ENCODE data around the gene LAT.
"Not testable (repeated sequence)": the region's sequence is repeated elsewhere in the genome, so short reads cannot be mapped to it uniquely, and the experiment has no call there.

The LAT gene

DNA sequence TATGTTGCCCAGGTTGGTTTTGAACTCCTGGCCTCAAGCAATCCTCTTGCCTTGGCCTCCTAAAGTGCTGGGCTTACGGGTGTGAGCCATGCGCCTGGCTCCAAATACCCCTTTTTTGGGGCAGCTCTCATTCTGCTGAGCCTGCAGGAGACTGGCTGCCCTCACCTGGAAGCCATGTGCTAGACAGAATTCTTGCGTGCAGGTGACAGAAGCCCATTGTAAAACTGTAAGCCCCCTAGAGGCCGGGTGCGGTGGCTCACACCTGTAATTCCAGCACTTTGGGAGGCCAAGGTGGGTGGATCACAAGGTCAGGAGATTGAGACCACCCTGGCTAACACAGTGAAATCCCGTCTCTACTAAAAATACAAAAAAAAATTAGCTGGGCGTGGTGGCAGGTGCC lies 4.5 kb upstream of the LAT start:
- DNase-seq, result not testable (repeated sequence)

GRCh38 chr16:28980929-28981328 lies 3.9 kb upstream of the LAT start:
- no peak for DNase-seq

- DNase-seq, result no peak
Measured at GRCh38 chr16:28981517-28981916, 3.3 kb upstream of the LAT start.

DNA sequence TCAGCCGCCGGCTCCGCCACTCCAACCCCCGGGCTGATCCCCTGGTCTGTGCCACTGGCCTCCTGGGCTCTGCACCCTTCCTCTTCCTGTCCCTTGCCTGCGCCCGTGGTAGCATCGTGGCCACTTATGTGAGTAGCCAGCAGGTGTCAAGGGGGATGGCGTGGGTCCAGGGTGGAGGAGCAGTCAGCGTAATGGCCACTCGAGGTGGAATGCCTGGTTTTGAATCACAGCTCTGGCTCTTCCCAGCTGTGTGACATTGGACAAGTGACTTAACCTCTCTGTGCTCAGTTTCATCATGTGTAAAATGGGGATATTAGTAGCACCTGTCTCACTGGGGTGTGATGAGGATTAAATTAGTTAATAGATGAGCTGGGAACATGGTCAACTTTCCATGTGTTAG lies 2.4 kb upstream of the LAT start:
- DNase-seq, result no peak

GRCh38 chr16:28982949-28983348 lies 1.9 kb upstream of the LAT start:
- DNase-seq, result no peak

- no peak for DNase-seq
Measured at GRCh38 chr16:28983644-28984043, 1.2 kb upstream of the LAT start.

- no peak for DNase-seq
Measured at GRCh38 chr16:28984091-28984490, 761 bp upstream of the LAT start.

GRCh38 chr16:28985211-28986041 lies 574 bp downstream of the LAT start:
- no peak for DNase-seq

- DNase-seq, result no peak
Measured at GRCh38 chr16:28986046-28986445, 1.2 kb downstream of the LAT start.

GRCh38 chr16:28986492-28986891 lies 1.6 kb downstream of the LAT start:
- DNase-seq, result no peak

DNA sequence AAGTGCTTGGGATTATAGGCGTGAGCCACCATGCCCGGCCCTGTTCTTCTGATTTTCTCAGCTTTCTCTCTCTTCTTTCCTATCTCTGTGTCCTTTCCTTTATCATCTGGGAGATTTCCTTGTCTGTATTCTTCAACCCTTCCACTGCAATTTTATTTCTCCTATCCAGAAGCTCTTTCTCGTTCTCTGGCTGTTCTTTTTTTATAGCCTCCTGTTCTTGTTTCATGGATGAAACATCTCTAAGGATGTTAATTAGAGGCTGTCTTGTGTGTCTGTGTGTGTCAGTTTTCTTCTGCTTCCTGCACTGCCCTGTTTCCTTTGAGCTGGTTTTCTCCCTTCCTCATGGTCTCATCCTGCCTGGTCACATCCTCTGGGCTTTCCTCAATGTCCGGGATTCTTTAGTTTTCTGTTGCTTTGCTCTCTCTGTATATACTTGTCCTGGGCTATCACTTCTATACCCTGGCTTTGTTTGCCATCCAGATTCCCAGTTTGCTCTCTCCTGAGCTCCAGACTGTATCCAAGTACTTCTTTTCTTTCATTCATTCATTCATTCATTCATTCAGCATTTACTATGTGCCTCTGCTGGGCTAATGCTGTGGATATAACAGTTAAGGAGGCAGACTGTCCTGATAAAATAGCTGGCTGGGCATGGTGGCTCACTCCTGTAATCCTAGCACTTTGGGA lies 2.5 kb downstream of the LAT start:
- DNase-seq, result no peak

- no peak for DNase-seq
Measured at GRCh38 chr16:28989363-28989762, 4.5 kb downstream of the LAT start.

DNA sequence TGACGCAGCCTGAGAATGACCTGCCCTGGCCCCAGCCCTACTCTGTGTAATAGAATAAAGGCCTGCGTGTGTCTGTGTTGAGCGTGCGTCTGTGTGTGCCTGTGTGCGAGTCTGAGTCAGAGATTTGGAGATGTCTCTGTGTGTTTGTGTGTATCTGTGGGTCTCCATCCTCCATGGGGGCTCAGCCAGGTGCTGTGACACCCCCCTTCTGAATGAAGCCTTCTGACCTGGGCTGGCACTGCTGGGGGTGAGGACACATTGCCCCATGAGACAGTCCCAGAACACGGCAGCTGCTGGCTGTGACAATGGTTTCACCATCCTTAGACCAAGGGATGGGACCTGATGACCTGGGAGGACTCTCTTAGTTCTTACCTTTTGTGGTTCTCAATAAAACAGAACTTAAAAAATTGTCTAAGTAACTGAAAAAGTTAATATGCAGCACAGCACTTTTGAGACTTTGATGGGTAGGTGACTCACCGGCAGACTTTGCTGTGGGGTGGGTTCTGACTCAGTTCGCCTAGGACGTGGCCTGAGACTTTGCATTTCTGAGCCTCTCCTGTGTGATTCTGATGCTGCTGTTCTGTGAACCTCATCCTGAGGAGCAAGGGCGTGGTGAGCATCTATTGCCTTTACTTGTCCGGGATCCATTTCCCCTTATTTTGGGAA lies 5.7 kb downstream of the LAT start:
- no peak for DNase-seq

DNA sequence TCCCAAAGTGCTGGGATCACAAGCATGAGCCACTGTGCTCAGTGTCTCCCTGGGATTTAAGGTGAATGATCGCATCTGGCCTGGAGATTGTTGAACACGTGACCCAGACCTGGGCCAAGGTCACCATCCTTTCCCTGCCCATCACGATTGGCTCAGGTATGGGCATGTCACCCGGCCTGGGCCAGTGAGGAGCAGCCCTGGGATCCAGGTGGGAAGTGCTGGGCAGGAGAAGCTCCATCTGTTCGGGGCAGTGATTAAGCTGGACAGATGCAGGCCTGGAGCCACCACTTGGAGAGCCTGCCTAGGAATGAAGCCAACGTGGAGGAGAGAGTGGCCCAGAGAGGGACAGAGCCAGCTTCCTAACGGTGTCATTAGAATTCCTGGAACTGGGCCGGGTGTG lies 6.8 kb downstream of the LAT start:
- DNase-seq, result no peak

DNA sequence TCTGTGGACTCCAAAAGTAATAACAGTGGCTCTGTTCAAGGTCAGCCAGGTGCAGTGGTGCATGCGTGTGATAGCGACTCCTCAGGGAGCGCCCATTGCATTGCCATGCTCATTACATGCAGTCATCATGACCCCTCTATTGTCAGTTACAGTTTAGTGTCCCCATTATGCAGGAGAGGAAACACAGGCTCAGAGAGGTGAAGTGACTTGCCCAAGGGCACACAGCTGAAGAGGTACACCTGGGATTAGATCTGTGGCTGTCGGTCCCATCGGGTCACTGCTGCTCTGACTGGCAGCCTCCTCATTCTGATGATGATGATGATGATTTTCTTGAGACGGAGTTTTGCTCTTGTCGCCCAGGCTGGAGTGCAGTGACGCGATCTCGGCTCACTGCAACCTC lies 7.6 kb downstream of the LAT start:
- DNase-seq, result no peak

DNA sequence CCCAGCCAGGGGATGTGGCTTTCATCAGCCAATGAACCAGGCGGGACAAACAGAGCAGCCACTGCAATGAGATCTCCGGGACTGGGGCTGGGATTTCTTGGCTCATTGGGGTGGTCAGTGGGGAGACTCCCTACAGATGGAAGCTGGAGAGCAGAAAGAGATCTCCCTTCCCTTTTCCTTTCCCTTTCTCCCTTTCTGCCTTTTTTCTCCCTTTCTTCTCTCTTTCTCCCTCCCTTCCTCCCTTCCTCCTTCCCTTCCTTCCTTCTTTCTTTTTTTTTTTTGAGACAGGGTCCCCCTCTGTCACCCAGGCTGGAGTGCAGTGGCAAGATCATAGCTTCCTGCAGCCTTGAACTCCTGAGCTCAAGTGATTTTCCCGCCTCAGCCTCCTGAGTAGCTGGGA lies 14.0 kb downstream of the LAT start:
- DNase-seq, result no peak

DNA sequence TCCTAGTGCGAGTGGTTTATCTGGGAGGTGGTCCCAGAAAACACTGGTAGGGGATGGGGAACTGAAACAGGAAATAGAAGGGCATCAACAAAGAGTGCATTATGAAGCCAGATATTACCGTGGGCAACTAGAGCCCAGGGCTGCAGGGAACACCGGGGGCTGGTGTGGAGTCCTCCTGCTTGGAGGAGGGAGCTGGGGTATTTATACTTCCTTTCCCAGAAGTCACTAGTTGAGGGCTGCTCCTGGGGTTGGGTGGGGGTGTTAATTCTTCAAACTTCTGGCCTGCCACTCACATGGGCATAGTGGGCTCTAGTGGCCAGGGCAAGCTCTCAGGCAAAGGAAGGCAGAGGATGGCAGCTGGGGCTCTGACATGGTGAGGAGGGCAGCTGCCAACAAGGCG lies 14.7 kb downstream of the LAT start:
- DNase-seq, result no peak

DNA sequence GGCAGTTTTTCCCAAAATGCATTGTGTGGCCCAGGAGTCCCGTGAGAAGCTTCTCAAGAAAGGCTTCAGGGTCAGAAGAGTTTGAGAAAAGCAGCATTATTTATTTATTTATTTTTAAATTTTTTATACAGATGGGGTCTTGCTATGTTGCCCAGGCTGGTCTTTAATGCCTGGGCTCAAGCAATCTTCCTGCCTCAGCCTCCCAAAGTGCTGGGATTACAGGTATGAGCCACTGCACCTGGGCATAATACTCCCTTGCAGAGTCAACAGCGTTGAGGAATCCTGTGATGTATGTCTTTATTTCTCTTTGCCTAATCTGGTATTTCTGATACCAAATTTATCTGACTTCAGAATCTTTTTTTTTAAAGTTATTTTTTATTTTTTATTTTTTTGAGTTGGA lies 15.2 kb downstream of the LAT start:
- no peak for DNase-seq

GRCh38 chr16:29004496-29005139 lies 19.8 kb downstream of the LAT start:
- DNase-seq, result not testable (repeated sequence)

- no peak for DNase-seq
Measured at GRCh38 chr16:29007730-29008593, 23.1 kb downstream of the LAT start.

GRCh38 chr16:29009050-29009837 lies 24.4 kb downstream of the LAT start:
- DNase-seq, result no peak

- no peak for DNase-seq
Measured at GRCh38 chr16:29009838-29010166, 24.9 kb downstream of the LAT start.

Measured in COR-L47 (cell line).